Measurements from ENCODE around the gene TBCK. TPM values are rescaled to one million over a fixed set of nuclear protein-coding genes. Genes with fewer than 3 reads are reported as not detected.

The TBCK gene
- total RNA-seq, 1 experiment from 2014 or later, result 19.7 TPM

DNA sequence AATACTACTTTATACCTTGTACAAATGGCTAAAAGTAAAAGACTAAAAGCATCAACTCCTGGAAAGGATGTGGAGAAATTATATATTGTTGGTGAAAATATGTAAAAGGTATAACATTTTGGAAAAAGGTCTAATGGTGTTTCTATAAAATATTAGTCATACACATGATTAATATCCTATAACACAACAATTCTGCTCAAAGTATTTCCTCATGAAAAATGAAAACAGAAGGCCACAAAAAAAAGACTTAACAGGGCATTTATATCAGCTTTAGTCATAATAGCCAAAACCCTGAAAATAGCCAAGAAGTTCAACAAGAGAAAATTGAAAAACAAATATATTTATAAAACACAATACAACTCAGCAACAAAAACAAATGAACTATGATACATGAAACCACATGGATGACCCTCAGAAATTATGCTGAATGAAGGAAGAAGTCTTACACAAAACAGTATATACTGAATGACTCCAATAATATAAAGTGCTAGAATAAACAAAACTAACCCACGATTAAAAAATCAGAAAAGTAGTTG is 38.8 kb downstream of the TBCK start:
- intact Hi-C loops (cut with micrococcal nuclease; ENCODE audit: unreplicated experiment), result no loop called here
- H3K9me3 Mint-ChIP-seq (ENCODE audit: low read depth, unreplicated experiment), result no peaks in the 10 kb centered on the region

DNA sequence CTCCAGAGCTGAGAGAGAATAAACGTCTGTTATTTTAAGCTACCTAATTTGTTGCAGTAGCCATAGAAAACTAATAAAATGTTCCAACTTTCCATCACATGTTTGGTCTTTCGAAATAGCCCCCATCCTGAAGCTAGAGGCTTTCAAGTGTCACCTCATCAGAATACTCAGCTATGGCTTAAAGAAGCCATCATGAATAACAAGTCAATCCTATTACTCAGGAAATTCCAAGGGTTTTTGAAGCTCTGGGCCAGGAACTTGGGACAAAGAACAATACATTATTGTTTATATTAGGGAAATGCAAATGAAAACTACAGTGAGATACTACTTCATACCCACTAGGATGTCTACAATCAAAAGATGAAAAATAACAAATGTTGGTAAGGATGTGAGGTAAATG is 42.2 kb downstream of the TBCK start:
- no peaks in the 10 kb centered on the region for H3K27me3 Mint-ChIP-seq (ENCODE audit: unreplicated experiment)
- H3K4me3 Mint-ChIP-seq (ENCODE audit: low read depth, unreplicated experiment), result no peak overlapping the region
- no peak for DNase-seq
- intact Hi-C loops (cut with micrococcal nuclease; ENCODE audit: unreplicated experiment), result no loop called here
- no peaks in the 10 kb centered on the region for H3K4me1 Mint-ChIP-seq (ENCODE audit: low read depth, unreplicated experiment)
- no peak overlapping the region for H3K27ac Mint-ChIP-seq (ENCODE audit: unreplicated experiment)
- H3K36me3 Mint-ChIP-seq (ENCODE audit: insufficient read depth, unreplicated experiment), result no peaks in the 10 kb centered on the region
- TF ChIP-seq, protein P1, sequence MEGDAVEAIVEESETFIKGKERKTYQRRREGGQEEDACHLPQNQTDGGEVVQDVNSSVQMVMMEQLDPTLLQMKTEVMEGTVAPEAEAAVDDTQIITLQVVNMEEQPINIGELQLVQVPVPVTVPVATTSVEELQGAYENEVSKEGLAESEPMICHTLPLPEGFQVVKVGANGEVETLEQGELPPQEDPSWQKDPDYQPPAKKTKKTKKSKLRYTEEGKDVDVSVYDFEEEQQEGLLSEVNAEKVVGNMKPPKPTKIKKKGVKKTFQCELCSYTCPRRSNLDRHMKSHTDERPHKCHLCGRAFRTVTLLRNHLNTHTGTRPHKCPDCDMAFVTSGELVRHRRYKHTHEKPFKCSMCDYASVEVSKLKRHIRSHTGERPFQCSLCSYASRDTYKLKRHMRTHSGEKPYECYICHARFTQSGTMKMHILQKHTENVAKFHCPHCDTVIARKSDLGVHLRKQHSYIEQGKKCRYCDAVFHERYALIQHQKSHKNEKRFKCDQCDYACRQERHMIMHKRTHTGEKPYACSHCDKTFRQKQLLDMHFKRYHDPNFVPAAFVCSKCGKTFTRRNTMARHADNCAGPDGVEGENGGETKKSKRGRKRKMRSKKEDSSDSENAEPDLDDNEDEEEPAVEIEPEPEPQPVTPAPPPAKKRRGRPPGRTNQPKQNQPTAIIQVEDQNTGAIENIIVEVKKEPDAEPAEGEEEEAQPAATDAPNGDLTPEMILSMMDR (IDR thresholded peaks at IDR 0.05; ENCODE audit: unreplicated experiment), result no peak
- CTCF ChIA-PET, result no interaction called here
- H3K9me3 Mint-ChIP-seq (ENCODE audit: low read depth, unreplicated experiment), result no peaks in the 10 kb centered on the region
- BruUV-seq (replicated peaks), result no TSS peak

More for the DNA sequence above, 38.8 kb downstream of the TBCK start:
- no peaks in the 10 kb centered on the region for H3K4me1 Mint-ChIP-seq (ENCODE audit: low read depth, unreplicated experiment)
- BruUV-seq (replicated peaks), result no TSS peak
- TF ChIP-seq, protein P1 (IDR thresholded peaks at IDR 0.05; ENCODE audit: unreplicated experiment), result no peak
- no peaks in the 10 kb centered on the region for H3K36me3 Mint-ChIP-seq (ENCODE audit: insufficient read depth, unreplicated experiment)
- CTCF ChIA-PET, result no interaction called here
- H3K4me3 Mint-ChIP-seq (ENCODE audit: low read depth, unreplicated experiment), result no peak overlapping the region
- no peak for DNase-seq
- H3K27ac Mint-ChIP-seq (ENCODE audit: unreplicated experiment), result no peak overlapping the region
- H3K27me3 Mint-ChIP-seq (ENCODE audit: unreplicated experiment), result no peaks in the 10 kb centered on the region

DNA sequence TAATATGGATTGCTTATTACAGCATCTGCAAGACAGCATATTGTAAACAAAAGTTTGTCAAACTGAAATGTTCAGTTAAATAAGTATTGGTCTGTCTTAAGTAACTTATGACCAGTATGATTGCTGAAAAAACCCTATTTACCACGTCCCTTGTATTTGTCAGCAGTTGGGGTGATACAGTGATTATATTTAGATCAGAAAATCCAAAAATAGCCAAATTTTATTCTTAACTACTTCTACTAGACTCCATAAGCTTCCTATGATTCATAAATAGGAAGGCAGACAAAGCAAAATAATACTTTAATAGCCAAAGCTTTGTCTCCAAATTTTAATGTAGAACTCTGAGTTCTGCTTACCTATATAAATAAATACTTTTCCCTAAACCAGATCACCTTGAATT is 45.3 kb downstream of the TBCK start:
- CTCF ChIA-PET, result no interaction called here
- no peaks in the 10 kb centered on the region for H3K9me3 Mint-ChIP-seq (ENCODE audit: low read depth, unreplicated experiment)
- no peak overlapping the region for H3K27ac Mint-ChIP-seq (ENCODE audit: unreplicated experiment)
- DNase-seq, result no peak
- no TSS peak for BruUV-seq (replicated peaks)
- TF ChIP-seq, protein P1 (IDR thresholded peaks at IDR 0.05; ENCODE audit: unreplicated experiment), result no peak
- no peaks in the 10 kb centered on the region for H3K4me1 Mint-ChIP-seq (ENCODE audit: low read depth, unreplicated experiment)
- no peaks in the 10 kb centered on the region for H3K27me3 Mint-ChIP-seq (ENCODE audit: unreplicated experiment)
- intact Hi-C loops (cut with micrococcal nuclease; ENCODE audit: unreplicated experiment), result no loop called here
- no peaks in the 10 kb centered on the region for H3K36me3 Mint-ChIP-seq (ENCODE audit: insufficient read depth, unreplicated experiment)
- H3K4me3 Mint-ChIP-seq (ENCODE audit: low read depth, unreplicated experiment), result no peak overlapping the region

DNA sequence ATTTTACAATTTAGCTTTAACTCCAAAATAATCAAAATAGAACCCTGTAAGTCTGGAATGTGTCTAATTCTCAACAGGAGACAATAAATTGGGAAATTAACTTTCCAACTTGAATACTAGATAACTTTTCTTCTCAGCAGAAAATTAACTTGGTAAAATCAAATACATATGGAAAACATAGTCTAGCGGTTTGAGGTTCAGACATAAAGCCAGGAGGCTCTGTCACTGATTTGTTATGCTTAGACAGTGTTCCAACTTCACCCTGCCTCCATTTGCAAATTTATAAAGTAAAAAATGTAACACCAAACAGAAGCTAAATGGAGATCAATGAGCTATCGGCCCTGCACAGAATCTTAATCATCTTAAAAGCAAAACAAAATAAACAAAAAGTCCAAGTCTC is 46.3 kb downstream of the TBCK start:
- TF ChIP-seq, protein P1 (IDR thresholded peaks at IDR 0.05; ENCODE audit: unreplicated experiment), result no peak
- H3K27me3 Mint-ChIP-seq (ENCODE audit: unreplicated experiment), result no peaks in the 10 kb centered on the region
- no peak for DNase-seq
- no peak overlapping the region for H3K27ac Mint-ChIP-seq (ENCODE audit: unreplicated experiment)
- H3K4me1 Mint-ChIP-seq (ENCODE audit: low read depth, unreplicated experiment), result peaks cover under 1% of the 10 kb centered on the region
- intact Hi-C loops (cut with micrococcal nuclease; ENCODE audit: unreplicated experiment), result loop anchor here (5.0 to 10.0 kb wide), 2 partner anchors 43 to 545 kb away; no protein-coding TSS in a partner anchor
- no peaks in the 10 kb centered on the region for H3K9me3 Mint-ChIP-seq (ENCODE audit: low read depth, unreplicated experiment)
- CTCF ChIA-PET, result no interaction called here
- no peak overlapping the region for H3K4me3 Mint-ChIP-seq (ENCODE audit: low read depth, unreplicated experiment)
- BruUV-seq (replicated peaks), result no TSS peak
- H3K36me3 Mint-ChIP-seq (ENCODE audit: insufficient read depth, unreplicated experiment), result no peaks in the 10 kb centered on the region
